Fibroblast of lung (primary cell): ENCODE data around the gene FBXO7.

Experiments used
- EZH2 ChIP-seq: IDR thresholded peaks from 2 replicates; pipeline ENCODE4 v1.5.1; 2012; ENCODE audit warnings: low read length, control low read depth, mild to moderate bottlenecking; ENCODE audit errors: missing control alignments
- TF ChIP-seq, protein P1 (sequence below), 2 donors: IDR thresholded peaks in 1 of 2; conservative IDR thresholded peaks in 1 of 2; 1 replicate in 1 of 2; 2 replicates in 1 of 2; pipeline ENCODE4 v1.5.1; 2011 to 2012; ENCODE audit warnings: low read length in 2 of 2, control low read depth in 1 of 2, inconsistent platforms in 1 of 2, low read depth in 1 of 2, mild to moderate bottlenecking in 1 of 2

DNA sequence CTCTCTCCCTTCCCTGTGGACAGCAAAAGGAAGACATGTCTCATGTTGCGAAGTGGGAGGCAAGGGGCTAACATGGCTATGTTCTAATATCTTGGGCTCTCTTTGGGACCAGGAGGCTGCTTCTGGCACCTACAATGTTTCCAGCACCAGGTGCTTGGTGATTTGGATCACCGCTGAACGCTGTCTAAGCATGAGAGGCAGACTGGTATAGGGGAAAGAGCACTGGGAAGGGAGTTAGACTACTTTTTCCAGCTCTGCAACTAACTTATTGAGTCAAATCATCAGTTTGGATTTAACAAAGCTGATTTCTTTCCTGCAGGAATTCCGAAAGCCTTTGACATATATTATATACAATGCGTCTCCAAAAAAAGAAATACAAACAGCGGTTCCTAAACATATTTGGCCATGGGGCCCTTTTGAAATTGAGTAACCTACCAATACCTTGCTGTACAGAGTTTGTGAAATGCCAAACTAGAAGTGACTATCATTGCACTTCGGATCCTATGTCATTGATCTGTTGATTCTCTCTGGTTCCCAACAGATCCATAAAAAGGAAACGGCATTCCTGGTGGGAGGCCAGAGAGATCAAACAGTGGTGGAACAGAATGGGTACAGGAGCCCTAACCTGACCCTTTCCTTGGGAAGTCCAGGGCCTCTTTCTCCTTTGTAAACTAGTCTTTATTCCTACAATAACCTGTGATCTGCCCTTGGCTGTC is 37.8 kb downstream of the FBXO7 start:
- TF ChIP-seq, protein P1, sequence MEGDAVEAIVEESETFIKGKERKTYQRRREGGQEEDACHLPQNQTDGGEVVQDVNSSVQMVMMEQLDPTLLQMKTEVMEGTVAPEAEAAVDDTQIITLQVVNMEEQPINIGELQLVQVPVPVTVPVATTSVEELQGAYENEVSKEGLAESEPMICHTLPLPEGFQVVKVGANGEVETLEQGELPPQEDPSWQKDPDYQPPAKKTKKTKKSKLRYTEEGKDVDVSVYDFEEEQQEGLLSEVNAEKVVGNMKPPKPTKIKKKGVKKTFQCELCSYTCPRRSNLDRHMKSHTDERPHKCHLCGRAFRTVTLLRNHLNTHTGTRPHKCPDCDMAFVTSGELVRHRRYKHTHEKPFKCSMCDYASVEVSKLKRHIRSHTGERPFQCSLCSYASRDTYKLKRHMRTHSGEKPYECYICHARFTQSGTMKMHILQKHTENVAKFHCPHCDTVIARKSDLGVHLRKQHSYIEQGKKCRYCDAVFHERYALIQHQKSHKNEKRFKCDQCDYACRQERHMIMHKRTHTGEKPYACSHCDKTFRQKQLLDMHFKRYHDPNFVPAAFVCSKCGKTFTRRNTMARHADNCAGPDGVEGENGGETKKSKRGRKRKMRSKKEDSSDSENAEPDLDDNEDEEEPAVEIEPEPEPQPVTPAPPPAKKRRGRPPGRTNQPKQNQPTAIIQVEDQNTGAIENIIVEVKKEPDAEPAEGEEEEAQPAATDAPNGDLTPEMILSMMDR (conservative IDR thresholded peaks at IDR 0.05 in 1 of 2, IDR thresholded peaks at IDR 0.05 in 1 of 2; ENCODE audit: low read depth in 1 of 2, low read length in 2 of 2): no peak
- no peak for TF ChIP-seq EZH2
